ENCODE measurements around the gene PRM2. TPM values are rescaled to one million over a fixed set of nuclear protein-coding genes. Genes with fewer than 3 reads are reported as not detected.

Gene PRM2
- total and polyA plus RNA-seq, 2 donors (not counting 3 experiments of a cell fraction or from before 2014, with no cell fraction given): not detected

DNA sequence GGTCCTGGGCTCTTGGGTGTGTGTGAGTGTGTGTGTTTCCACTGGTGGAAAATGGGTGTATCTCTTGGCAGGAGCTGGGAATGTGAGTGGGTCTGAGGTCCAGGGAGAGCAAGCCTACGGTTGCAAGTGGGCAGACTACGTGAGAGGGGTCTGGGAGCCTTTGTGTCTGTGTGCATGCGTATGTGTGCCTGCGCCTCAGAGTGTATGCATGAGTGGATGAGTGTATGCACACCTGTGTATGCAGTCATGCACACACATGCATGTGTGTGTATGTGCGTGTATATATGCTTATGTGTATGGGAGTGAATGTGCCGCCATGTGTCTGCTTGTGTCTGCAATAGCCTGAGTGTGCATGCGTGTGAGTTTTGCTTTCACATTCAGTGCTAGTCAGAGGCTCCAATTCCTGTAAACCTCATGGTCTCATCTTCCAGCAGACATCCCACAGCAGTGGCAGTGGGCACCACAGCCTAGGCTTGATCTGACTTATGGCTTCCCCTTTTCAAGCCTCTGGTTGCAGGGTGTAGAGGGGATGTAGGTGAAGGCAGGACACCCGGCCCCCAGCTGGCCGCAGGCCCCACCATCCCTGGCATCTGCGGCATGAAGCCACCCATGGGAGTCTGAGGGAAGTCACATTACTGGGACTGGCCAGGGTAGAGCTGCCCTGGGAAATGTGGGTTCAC lies 49.3 kb upstream of the PRM2 start:
- TF ChIP-seq EZH2 (IDR thresholded peaks at IDR 0.05; ENCODE audit: borderline replicate concordance, low read depth, low read length, severe bottlenecking) (no peak), POLR2A (IDR thresholded peaks at IDR 0.05; ENCODE audit: low read depth, low read length) (no peak), GATA2 (IDR thresholded peaks at IDR 0.05; ENCODE audit: insufficient read depth, insufficient read length, low read depth, low read length) (no peak), JUN (IDR thresholded peaks at IDR 0.05; ENCODE audit: borderline replicate concordance, insufficient read depth, insufficient read length, low read depth) (no peak), FOS (IDR thresholded peaks at IDR 0.05; ENCODE audit: borderline replicate concordance, insufficient read depth, low read length) (no peak), POLR2AphosphoS5 (IDR thresholded peaks at IDR 0.05; ENCODE audit: insufficient read depth, low read depth, low read length) (no peak), MYC (IDR thresholded peaks at IDR 0.05; ENCODE audit: low read depth, low read length) (no peak)
- TF ChIP-seq, protein P1, sequence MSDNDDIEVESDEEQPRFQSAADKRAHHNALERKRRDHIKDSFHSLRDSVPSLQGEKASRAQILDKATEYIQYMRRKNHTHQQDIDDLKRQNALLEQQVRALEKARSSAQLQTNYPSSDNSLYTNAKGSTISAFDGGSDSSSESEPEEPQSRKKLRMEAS (IDR thresholded peaks at IDR 0.05; ENCODE audit: insufficient read depth, insufficient read length): no peak
- TF ChIP-seq, protein P2, sequence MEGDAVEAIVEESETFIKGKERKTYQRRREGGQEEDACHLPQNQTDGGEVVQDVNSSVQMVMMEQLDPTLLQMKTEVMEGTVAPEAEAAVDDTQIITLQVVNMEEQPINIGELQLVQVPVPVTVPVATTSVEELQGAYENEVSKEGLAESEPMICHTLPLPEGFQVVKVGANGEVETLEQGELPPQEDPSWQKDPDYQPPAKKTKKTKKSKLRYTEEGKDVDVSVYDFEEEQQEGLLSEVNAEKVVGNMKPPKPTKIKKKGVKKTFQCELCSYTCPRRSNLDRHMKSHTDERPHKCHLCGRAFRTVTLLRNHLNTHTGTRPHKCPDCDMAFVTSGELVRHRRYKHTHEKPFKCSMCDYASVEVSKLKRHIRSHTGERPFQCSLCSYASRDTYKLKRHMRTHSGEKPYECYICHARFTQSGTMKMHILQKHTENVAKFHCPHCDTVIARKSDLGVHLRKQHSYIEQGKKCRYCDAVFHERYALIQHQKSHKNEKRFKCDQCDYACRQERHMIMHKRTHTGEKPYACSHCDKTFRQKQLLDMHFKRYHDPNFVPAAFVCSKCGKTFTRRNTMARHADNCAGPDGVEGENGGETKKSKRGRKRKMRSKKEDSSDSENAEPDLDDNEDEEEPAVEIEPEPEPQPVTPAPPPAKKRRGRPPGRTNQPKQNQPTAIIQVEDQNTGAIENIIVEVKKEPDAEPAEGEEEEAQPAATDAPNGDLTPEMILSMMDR (IDR thresholded peaks at IDR 0.05; ENCODE audit: extremely low read depth in 1 of 2, insufficient read depth in 1 of 2, low read depth in 1 of 2, low read length in 2 of 2): no peak
- no peak for DNase-seq (ENCODE audit: low read depth, low spot score)
- Histone ChIP-seq H3K9ac (replicated peaks; ENCODE audit: extremely low read depth, insufficient read depth, low read length) (no peak overlapping the region), H3K4me1 (ENCODE audit: control insufficient read depth, extremely low read depth, insufficient read depth, low read length) (peaks cover 13% of the 10 kb centered on the region), H3K36me3 (ENCODE audit: control insufficient read depth in 2 of 2, extremely low read depth in 1 of 2, insufficient read depth in 2 of 2, low read length in 2 of 2) (no peaks in the 10 kb centered on the region), H3K79me2 (ENCODE audit: control insufficient read depth, insufficient read depth, low read length) (no peaks in the 10 kb centered on the region), H3K4me2 (ENCODE audit: insufficient read depth, low read length) (no peak overlapping the region), H3K9me1 (replicated peaks; ENCODE audit: control insufficient read depth, extremely low read depth, insufficient read depth, low read length) (no peaks in the 10 kb centered on the region), H4K20me1 (replicated peaks; ENCODE audit: control insufficient read depth, extremely low read depth, insufficient read depth, low read length) (no peaks in the 10 kb centered on the region), H3K4me3 (replicated peaks in 1 of 3; ENCODE audit: insufficient read depth in 1 of 3, low read depth in 1 of 3, low read length in 3 of 3) (no peak overlapping the region), H3K27me3 (ENCODE audit: control insufficient read depth in 2 of 2, insufficient read depth in 2 of 2, low read length in 2 of 2) (no peaks in the 10 kb centered on the region), H2AFZ (ENCODE audit: low read depth, low read length) (no peak overlapping the region), H3K27ac (ENCODE audit: insufficient read depth, low read depth, low read length) (no peak overlapping the region), H3K9me3 (replicated peaks; ENCODE audit: control insufficient read depth, insufficient read depth, low read length) (no peaks in the 10 kb centered on the region)
- ChIA-PET CTCF (no interaction called here), POLR2A (no interaction called here)
- intact Hi-C loops (cut with micrococcal nuclease) (no loop called here), dilution Hi-C loops (cut with MboI; ENCODE audit: extremely low pct_ligation_motif_present, low sequenced_read_pairs) (no loop called here)
- BruUV-seq (replicated peaks): no TSS peak
- FAIRE-seq: no peak

All from endothelial cell of umbilical vein (primary cell).